Muscle of leg (tissue), 11 donors: ENCODE measurements around the gene POLRMT. TPM values are rescaled to one million over a fixed set of nuclear protein-coding genes. Genes with fewer than 3 reads are reported as not detected.

Experiments
- DNase-seq: peaks from one replicate; pipeline ENCODE4 v3.0.0; 2013
- H3K27ac ChIP-seq: one replicate; pipeline ENCODE4 v1.5.1; 2013; ENCODE audit warnings: mild to moderate bottlenecking, low read length, control low read depth
- H3K27me3 ChIP-seq: one replicate; pipeline ENCODE4 v1.6.1; 2013; ENCODE audit warnings: low read length; ENCODE audit not compliant: control insufficient read depth, insufficient read depth
- H3K36me3 ChIP-seq: one replicate; pipeline ENCODE4 v1.6.1; 2013; ENCODE audit warnings: low read length; ENCODE audit not compliant: control insufficient read depth, insufficient read depth
- H3K4me1 ChIP-seq: one replicate; pipeline ENCODE4 v1.6.1; 2013; ENCODE audit warnings: low read length; ENCODE audit not compliant: control insufficient read depth, insufficient read depth
- H3K4me3 ChIP-seq: one replicate; pipeline ENCODE4 v1.5.1; 2013; ENCODE audit warnings: low read length, control low read depth
- H3K9me3 ChIP-seq: replicated peaks from 2 replicates; pipeline ENCODE4 v1.6.1; 2013; ENCODE audit warnings: low read depth, low read length; ENCODE audit not compliant: control insufficient read depth
- WGBS: methylation state at CpG from one replicate; pipeline ENCODE4 v1.1.5; 2013; ENCODE audit warnings: missing lambda C conversion rate; ENCODE audit not compliant: insufficient coverage; 5-methylcytosine and 5-hydroxymethylcytosine counted together
- polyA plus RNA-seq, 8 donors: library from polyadenylated mRNA; unstranded; fragments of 120-200 nt; gene quantifications; one replicate each; pipeline versions ENCODE4 v1.2.1 to v1.2.3, GENCODE V29; 2013; ENCODE audit warnings: inconsistent platforms in 1 of 8, low replicate concordance in 1 of 8; ENCODE audit not compliant: insufficient read length in 8 of 8, insufficient read depth in 1 of 8
- total RNA-seq: library from RNA; stranded (reverse); fragments of 120-200 nt; gene quantifications from one replicate; pipeline ENCODE4 v1.2.4, GENCODE V29; 2013

The POLRMT gene
- total and polyA plus RNA-seq, 9 donors = 28.6 to 42.7 (median 34.0) TPM

DNA sequence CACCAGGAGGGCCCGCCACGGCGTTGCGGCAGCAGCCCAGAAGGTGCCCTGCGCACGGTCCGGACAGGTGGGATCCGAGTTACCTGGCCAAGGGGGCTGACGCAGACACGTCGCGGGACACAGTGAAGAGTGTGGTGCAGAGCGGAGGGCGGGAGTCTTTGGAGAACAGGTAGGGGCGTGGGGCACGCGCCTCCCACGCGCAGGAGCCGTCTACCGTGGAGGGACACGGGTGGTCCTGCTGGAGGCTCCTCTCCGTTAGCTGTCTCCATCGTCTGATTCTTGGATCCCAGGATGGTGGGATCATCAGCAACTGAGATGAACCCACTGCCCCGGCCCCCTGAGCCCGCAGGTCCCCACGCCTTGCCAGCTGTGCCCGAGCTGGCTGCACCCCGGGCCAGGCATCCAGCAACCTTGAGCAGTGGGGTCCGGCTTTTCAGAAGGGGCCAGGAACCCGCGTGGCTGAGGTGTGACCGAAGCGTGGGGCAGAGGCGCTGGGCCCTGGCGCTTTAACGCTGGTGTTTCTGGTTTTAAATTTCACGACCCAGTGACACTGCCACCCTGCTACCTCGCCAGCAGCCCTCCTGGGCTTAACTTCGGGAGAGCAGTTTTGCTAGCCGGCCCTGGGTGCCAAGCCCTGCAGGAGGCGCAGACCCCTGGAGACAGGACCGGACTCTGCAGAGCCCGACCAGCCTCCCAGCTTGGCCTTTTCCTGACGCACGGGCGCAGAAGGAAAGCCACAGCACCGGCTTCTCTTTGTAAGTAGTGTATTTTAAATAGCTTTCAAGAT is 13.6 kb upstream of the POLRMT start:
- WGBS = 94% methylated on average over 42 of the region's 48 CpGs
- no peak for DNase-seq
- H3K36me3 ChIP-seq = peaks cover 54% of the 10 kb centered on the region
- no peak overlapping the region for H3K4me3 ChIP-seq
- no peaks in the 10 kb centered on the region for H3K9me3 ChIP-seq
- H3K27ac ChIP-seq = no peak overlapping the region
- no peaks in the 10 kb centered on the region for H3K4me1 ChIP-seq
- no peaks in the 10 kb centered on the region for H3K27me3 ChIP-seq

DNA sequence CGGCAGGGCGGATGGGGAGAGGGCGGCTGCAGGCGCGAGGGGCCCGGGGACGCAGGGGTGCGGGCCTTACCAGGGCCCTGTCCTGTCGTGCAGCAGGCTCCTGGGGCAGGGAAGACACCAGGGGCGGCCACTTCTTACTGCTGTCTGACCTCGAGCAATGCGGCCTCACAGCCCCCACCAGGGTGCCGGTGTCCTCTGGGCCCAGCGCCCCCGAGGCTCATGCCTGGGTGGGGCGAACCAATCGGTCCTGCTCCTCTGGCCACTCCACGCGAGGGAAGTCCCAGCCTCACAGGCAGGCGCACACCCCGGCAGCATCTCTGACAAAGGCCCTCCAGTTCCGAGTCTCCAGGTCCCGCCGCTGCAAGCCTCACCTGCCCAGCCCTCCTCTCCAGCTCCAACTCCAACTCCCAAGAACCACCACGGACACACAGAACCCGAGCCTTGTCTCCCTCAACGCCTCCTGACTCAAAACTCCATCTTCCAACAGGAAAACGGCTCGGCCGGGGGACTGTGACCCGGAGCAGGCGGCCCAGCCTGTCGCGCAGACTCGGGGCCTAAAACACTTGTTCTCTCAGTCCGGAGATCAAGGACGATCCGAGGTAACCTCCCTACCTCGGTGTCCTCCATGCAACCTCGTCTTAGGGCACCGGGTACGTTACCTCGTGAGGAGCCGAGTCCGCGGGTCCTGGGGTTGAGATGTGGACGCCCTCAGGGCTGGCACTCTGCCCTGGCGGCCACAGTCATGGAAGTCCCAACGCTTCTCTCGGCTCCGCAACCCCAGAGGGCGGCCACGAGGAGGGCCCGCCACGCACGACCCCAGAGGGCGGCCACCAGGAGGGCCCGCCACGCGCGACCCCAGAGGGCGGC is 12.8 kb upstream of the POLRMT start:
- WGBS = 90% methylated on average over 62 of the region's 62 CpGs
- no peaks in the 10 kb centered on the region for H3K4me1 ChIP-seq
- H3K27me3 ChIP-seq = no peaks in the 10 kb centered on the region
- H3K27ac ChIP-seq = no peak overlapping the region
- no peak for DNase-seq
- H3K4me3 ChIP-seq = no peak overlapping the region
- no peaks in the 10 kb centered on the region for H3K9me3 ChIP-seq
- peaks cover 50% of the 10 kb centered on the region for H3K36me3 ChIP-seq

DNA sequence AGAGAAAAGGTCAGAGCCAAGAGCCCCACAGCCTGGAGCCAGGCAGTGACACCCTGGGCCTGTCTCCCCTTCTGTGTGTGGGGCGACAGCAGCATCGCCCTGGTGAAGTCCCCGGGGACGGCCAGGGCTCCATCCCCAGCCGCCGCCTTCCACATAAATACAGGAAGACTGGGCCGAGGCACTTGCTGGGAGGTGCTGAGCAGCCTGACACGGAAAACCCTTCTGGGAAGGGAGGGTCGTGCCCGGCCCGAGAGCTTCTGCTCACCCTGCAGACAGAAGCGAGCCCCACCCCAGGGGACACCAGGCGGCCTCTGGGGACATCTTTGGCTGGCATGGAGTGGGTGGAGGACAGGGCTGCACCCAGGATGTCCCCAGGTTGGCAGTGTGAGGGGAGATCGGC is 11.5 kb upstream of the POLRMT start:
- no peaks in the 10 kb centered on the region for H3K27me3 ChIP-seq
- WGBS = 73% methylated on average over 12 of the region's 14 CpGs
- H3K4me1 ChIP-seq = no peaks in the 10 kb centered on the region
- no peak overlapping the region for H3K27ac ChIP-seq
- no peaks in the 10 kb centered on the region for H3K9me3 ChIP-seq
- no peak for DNase-seq
- peaks cover 39% of the 10 kb centered on the region for H3K36me3 ChIP-seq
- no peak overlapping the region for H3K4me3 ChIP-seq

DNA sequence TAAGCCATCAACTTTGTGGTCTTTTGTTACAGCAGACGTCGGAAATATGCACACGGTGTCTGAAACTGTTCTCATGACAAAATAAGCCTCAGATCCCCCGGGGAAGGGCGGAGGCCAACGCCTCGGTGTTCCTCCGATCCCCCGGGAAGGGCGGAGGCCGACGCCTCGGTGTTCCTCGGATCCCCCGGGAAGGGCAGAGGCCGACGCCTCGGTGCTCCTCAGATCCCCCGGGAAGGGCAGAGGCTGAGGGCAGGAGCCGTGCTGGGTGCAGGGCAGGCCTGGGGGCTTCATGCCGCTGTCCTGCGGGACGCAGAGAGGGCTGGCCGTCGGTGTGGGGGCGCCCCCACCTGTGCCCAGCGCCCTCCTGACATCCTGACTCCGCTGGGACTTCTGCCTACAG is 11.0 kb upstream of the POLRMT start:
- Histone ChIP-seq H3K27me3 (no peaks in the 10 kb centered on the region), H3K4me1 (peaks cover 1% of the 10 kb centered on the region), H3K36me3 (peaks cover 35% of the 10 kb centered on the region), H3K9me3 (no peaks in the 10 kb centered on the region), H3K27ac (no peak overlapping the region), H3K4me3 (no peak overlapping the region)
- WGBS = 77% methylated on average over 26 of the region's 28 CpGs
- no peak for DNase-seq

DNA sequence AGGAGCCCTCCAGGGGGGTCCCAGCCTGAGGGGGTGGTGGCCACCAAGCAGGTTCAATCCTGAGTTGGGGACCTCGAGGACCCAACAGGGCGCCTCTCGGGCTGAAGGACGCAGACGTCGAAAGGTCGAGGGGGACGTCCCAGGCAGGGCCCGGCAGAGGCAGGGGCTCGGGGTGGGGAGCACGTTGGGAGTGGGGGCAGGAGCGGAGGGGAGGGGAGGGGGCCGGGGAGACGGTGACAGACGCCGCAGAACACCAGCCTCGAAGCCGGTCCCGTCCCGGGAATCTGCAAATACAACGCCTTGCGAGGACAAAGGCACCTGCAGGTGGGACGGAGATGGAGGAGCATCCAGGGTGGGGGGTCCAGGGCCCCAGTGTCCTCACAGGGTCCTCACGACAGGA is 10.4 kb upstream of the POLRMT start:
- Histone ChIP-seq H3K27ac (no peak overlapping the region), H3K36me3 (peaks cover 29% of the 10 kb centered on the region), H3K27me3 (peaks cover 6% of the 10 kb centered on the region), H3K4me1 (peaks cover 8% of the 10 kb centered on the region), H3K9me3 (no peaks in the 10 kb centered on the region), H3K4me3 (no peak overlapping the region)
- DNase-seq = no peak
- 68% methylated on average over 17 of the region's 24 CpGs for WGBS

DNA sequence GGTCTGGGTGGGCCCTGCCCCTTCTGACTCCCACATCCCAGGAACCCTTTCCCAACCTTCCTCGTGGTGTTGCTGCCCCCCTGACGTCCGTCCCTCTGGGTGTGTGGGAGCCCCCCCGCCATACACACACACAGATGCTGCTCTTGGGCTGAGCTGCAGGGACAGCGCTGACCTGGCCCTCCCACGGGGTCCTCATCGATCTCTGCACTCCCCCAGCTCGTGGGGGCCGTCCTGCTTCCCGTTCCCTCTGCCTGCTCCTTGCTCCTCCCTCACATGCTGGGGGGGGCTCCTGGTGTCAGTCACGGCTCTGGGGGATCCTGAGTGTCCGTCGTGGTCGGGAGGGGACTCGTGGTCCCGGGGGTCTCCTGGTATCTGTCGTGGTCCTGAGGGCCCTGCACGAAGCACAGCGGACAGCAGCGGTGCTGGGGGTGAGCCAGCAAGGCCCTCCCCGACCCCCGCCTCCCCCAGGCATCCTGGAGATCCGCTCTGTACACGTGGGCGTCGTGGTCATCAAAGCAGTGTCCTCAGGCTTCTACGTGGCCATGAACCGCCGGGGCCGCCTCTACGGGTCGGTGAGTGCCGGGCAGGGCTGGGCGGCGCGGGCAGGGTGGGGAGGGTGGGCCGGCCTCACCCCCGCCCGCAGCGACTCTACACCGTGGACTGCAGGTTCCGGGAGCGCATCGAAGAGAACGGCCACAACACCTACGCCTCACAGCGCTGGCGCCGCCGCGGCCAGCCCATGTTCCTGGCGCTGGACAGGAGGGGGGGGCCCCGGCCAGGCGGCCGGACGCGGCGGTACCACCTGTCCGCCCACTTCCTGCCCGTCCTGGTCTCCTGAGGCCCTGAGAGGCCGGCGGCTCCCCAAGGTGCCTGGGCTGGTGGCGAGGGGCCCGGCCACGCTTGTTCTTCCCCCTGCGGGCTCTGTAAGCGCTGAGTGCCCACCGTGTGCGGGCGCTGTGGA is 9.7 kb upstream of the POLRMT start:
- H3K9me3 ChIP-seq = no peaks in the 10 kb centered on the region
- H3K36me3 ChIP-seq = peaks cover 24% of the 10 kb centered on the region
- 64% methylated on average over 66 of the region's 70 CpGs for WGBS
- no peak for DNase-seq
- H3K27me3 ChIP-seq = peaks cover 12% of the 10 kb centered on the region
- H3K4me1 ChIP-seq = peaks cover 9% of the 10 kb centered on the region
- H3K4me3 ChIP-seq = no peak overlapping the region
- H3K27ac ChIP-seq = no peak overlapping the region

DNA sequence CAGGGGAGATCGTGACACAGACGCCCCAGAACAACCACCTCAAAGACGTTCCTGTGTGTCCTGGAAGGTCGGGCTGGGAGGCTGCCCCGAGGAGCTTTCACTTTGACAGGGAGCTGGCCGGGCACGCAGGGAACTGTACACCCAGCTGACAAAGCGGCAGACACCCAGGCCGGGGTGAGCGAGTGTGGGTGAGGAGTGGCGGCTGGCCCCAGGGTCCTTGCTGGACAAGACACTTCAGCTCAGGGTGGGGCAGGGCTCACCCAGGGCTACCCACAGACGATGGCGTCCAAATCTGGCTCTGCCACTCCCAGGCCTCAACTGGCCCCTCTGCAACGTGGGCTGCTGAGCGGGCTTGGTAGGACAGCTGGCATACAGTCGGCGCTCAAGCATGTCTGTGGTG is 8.4 kb upstream of the POLRMT start:
- Histone ChIP-seq H3K9me3 (no peaks in the 10 kb centered on the region), H3K4me3 (no peak overlapping the region), H3K36me3 (peaks cover 18% of the 10 kb centered on the region), H3K27me3 (peaks cover 18% of the 10 kb centered on the region), H3K27ac (no peak overlapping the region), H3K4me1 (peaks cover 9% of the 10 kb centered on the region)
- WGBS = 84% methylated on average over 15 of the region's 17 CpGs
- no peak for DNase-seq

DNA sequence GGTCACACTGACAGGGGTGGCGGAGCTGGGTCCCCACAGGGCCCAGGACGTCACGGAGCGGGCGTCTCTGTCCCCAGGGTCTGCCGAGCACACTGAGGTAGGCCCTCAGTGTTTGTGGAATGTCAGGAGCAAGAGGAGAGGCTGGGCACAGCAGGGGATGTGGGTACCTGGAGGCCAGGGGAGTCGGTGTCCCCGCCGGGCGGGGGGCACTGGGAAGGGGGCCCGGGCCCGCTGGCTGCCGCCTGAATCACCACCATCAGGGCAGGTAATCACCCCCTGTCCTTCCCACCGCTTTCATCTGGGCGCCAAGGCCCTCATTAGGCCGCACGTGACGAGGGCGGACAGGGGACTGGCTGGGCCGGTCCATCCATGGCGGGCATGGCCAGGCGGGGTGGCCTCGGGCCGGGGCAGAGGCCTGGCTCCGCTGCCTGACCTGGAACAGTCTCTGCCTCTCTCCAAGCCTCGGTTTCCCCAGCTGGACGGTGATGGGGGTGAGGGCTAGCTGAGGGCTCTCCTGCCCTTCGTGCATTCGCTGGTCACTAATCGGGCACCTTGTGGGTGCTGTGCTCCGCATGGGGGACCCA is 7.4 kb upstream of the POLRMT start:
- H3K36me3 ChIP-seq = peaks cover 9% of the 10 kb centered on the region
- peaks cover 9% of the 10 kb centered on the region for H3K4me1 ChIP-seq
- peaks cover 18% of the 10 kb centered on the region for H3K27me3 ChIP-seq
- no peaks in the 10 kb centered on the region for H3K9me3 ChIP-seq
- 88% methylated on average over 21 of the region's 31 CpGs for WGBS
- no peak for DNase-seq
- no peak overlapping the region for H3K4me3 ChIP-seq
- no peak overlapping the region for H3K27ac ChIP-seq

DNA sequence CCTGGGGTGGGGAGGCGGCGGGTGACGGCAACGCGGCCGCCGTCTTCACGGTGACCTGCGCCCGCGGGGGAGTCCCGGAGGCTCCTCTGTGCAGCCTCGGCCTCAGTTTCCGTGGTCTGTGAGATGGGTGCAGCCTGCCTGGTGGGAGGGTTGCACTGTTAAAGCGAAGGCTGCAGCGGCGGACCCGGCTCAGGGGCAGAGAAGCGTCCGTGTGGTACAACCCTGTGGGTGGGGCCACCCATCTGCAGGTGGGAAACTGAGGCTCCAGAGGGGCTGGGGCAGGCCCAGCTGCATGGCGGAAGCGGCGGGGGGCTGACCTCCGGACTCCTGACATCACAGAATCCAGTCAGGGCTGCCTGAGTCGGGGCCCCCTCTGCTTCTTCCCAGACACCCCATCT is 6.8 kb upstream of the POLRMT start:
- Histone ChIP-seq H3K4me3 (no peak overlapping the region), H3K4me1 (peaks cover 9% of the 10 kb centered on the region), H3K9me3 (no peaks in the 10 kb centered on the region), H3K27ac (no peak overlapping the region), H3K27me3 (peaks cover 18% of the 10 kb centered on the region), H3K36me3 (peaks cover 7% of the 10 kb centered on the region)
- DNase-seq = no peak
- 35% methylated on average over 24 of the region's 25 CpGs for WGBS
